ENCODE measurements around the gene CALHM2. TPM values are rescaled to one million over a fixed set of nuclear protein-coding genes. Genes with fewer than 3 reads are reported as not detected.

CALHM2 gene
- polyA plus RNA-seq, 1 of the 3 experiments (the other 2 are of a cell fraction) = 0.10 TPM

DNA sequence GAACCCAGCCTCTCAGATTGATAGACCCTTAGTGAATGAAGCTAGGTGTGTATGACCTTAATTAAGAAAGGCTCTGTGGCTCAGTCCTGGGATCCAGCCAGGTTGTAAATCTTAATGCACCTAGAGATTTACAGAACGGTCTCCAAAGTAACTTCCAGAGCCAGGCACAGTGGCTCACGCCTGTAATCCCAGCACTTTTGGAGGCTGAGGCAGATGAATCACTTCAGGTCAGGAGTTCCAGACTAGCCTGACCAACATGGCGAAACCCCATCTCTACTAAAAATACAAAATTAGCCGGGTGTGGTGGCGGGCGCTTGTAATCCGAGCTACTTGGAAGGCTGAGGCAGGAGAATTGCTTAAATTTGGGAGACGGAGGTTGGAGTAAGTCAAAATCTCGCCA lies 24.3 kb downstream of the CALHM2 start:
- Histone ChIP-seq H3K36me3 (replicated peaks in 1 of 2; ENCODE audit: control insufficient read depth in 1 of 2, insufficient read depth in 2 of 2, low read length in 1 of 2) (peaks cover 79 to 83% of the 10 kb centered on the region in 2 experiments), H3K27ac (ENCODE audit: low read depth in 2 of 2, low read length in 1 of 2) (no peak overlapping the region), H3K9me3 (no peaks in the 10 kb centered on the region), H3K4me2 (no peak overlapping the region), H2AFZ (ENCODE audit: low read depth) (no peak overlapping the region), H3K9me2 (no peaks in the 10 kb centered on the region), H3K79me2 (ENCODE audit: insufficient read depth) (no peaks in the 10 kb centered on the region), H3K9ac (no peak overlapping the region), H3K4me1 (ENCODE audit: control insufficient read depth in 1 of 2, insufficient read depth in 2 of 2, low read depth in 1 of 2, low read length in 1 of 2) (no peaks in the 10 kb centered on the region), H4K20me1 (ENCODE audit: insufficient read depth) (no peaks in the 10 kb centered on the region), H3F3A (replicated peaks; ENCODE audit: insufficient read depth) (no peaks in the 10 kb centered on the region), H3K27me3 (ENCODE audit: insufficient read depth) (no peaks in the 10 kb centered on the region), H3K4me3 (ENCODE audit: low read depth in 2 of 2, low read length in 1 of 2) (no peak overlapping the region)
- ChIA-PET CTCF (interaction anchor here (0.6 to 3.5 kb wide), 3 partner anchors 58 to 1295 kb away, joined by 3 to 12 read pairs (median 3); partner anchors contain the start of gene PPRC1), POLR2A (interaction anchor here (0.6 kb wide), 1 partner anchor 46 kb away, joined by 3 read pairs; no protein-coding TSS in a partner anchor)
- WGBS (ENCODE audit: low lambda C conversion rate) = 96% methylated on average over 9 of the region's 9 CpGs
- no peak for TF ChIP-seq FOXM1 (IDR thresholded peaks at IDR 0.05; ENCODE audit: low read depth)
- TF ChIP-seq, protein P1, sequence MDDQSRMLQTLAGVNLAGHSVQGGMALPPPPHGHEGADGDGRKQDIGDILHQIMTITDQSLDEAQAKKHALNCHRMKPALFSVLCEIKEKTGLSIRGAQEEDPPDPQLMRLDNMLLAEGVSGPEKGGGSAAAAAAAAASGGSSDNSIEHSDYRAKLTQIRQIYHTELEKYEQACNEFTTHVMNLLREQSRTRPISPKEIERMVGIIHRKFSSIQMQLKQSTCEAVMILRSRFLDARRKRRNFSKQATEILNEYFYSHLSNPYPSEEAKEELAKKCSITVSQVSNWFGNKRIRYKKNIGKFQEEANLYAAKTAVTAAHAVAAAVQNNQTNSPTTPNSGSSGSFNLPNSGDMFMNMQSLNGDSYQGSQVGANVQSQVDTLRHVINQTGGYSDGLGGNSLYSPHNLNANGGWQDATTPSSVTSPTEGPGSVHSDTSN (IDR thresholded peaks at IDR 0.05) = no peak
- TF ChIP-seq GATA2 (CRISPR knock-in tag; IDR thresholded peaks at IDR 0.05) = no peak
- TF ChIP-seq NFIC (IDR thresholded peaks at IDR 0.05; ENCODE audit: borderline replicate concordance) = no peak
- no peak for DNase-seq

DNA sequence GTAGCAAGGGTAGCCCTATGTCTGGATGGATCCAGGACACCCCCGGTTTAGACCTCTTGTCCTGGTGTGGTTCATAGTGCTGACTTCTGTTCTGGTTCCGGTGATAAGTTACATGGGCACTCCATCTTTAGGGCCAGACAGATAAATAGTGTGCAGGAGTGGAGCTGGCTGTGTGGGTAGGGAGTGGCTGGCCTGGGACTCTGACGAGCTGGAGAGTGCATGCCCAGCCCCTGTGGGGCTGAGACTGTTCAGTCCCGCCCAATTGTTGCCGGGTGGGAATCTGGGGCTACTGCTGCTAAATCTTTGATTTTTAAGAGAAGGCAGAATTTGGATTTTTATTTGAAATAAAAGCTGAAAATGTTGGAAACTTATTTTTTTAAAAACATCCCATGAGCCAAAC lies 28.4 kb downstream of the CALHM2 start:
- Histone ChIP-seq H4K20me1 (ENCODE audit: insufficient read depth) (no peaks in the 10 kb centered on the region), H3K9ac (no peak overlapping the region), H3K9me3 (no peaks in the 10 kb centered on the region), H3K4me2 (no peak overlapping the region), H3K4me3 (ENCODE audit: low read depth in 2 of 2, low read length in 1 of 2) (no peak overlapping the region), H3K9me2 (no peaks in the 10 kb centered on the region), H3K27me3 (ENCODE audit: insufficient read depth) (no peaks in the 10 kb centered on the region), H3K79me2 (ENCODE audit: insufficient read depth) (no peaks in the 10 kb centered on the region; the same call in 1 of the 2 replicates), H3K36me3 (replicated peaks in 1 of 2; ENCODE audit: control insufficient read depth in 1 of 2, insufficient read depth in 2 of 2, low read length in 1 of 2) (peaks cover 69 to 80% of the 10 kb centered on the region in 2 experiments), H3F3A (replicated peaks; ENCODE audit: insufficient read depth) (no peaks in the 10 kb centered on the region), H3K4me1 (ENCODE audit: control insufficient read depth in 1 of 2, insufficient read depth in 2 of 2, low read depth in 1 of 2, low read length in 1 of 2) (no peaks in the 10 kb centered on the region), H3K27ac (ENCODE audit: low read depth in 2 of 2, low read length in 1 of 2) (no peak overlapping the region), H2AFZ (ENCODE audit: low read depth) (no peak overlapping the region)
- TF ChIP-seq GATA2 (CRISPR knock-in tag; IDR thresholded peaks at IDR 0.05) = no peak
- TF ChIP-seq NRF1 (IDR thresholded peaks at IDR 0.05; ENCODE audit: low read depth, low read length) = no peak
- no peak for TF ChIP-seq FOXM1 (IDR thresholded peaks at IDR 0.05; ENCODE audit: low read depth)
- no peak for TF ChIP-seq POLR2AphosphoS5 (IDR thresholded peaks at IDR 0.05; ENCODE audit: low read depth, low read length)
- TF ChIP-seq, protein P1 (IDR thresholded peaks at IDR 0.05) = no peak
- no peak for TF ChIP-seq RXRA (IDR thresholded peaks at IDR 0.05; ENCODE audit: borderline replicate concordance, low read depth)
- TF ChIP-seq RCOR1 (IDR thresholded peaks at IDR 0.05; ENCODE audit: low read length) = no peak
- no peak for TF ChIP-seq REST (IDR thresholded peaks at IDR 0.05; ENCODE audit: low read depth, low read length)
- TF ChIP-seq FOXJ3 (CRISPR knock-in tag; IDR thresholded peaks at IDR 0.05) = no peak
- no peak for TF ChIP-seq FOSL2 (IDR thresholded peaks at IDR 0.05; ENCODE audit: borderline replicate concordance, low read depth)
- TF ChIP-seq YY1 (IDR thresholded peaks at IDR 0.05; ENCODE audit: low read depth) = no peak
- TF ChIP-seq USF2 (IDR thresholded peaks at IDR 0.05; ENCODE audit: borderline replicate concordance, low read depth, low read length) = no peak
- CTCF ChIA-PET = interaction anchor here (0.8 to 2.0 kb wide), 7 partner anchors 9 to 140 kb away, joined by 3 to 7 read pairs (median 3); partner anchors contain the start of genes ATP5MK and PDCD11
- DNase-seq = no peak
- POLR2A ChIA-PET = no interaction called here
- 100% methylated on average over 5 of the region's 5 CpGs for WGBS (ENCODE audit: low lambda C conversion rate)
